ENCODE data around the gene CHMP3. TPM values are rescaled to one million over a fixed set of nuclear protein-coding genes. Genes with fewer than 3 reads are reported as not detected.
A peak's percentile ranks its signal among the peaks of the same experiment; 100 is the strongest.
"Not testable (repeated sequence)": the region's sequence is repeated elsewhere in the genome, so short reads cannot be mapped to it uniquely, and the experiment has no call there.

CHMP3 gene
- polyA plus RNA-seq, 1 donor: 129 TPM

DNA sequence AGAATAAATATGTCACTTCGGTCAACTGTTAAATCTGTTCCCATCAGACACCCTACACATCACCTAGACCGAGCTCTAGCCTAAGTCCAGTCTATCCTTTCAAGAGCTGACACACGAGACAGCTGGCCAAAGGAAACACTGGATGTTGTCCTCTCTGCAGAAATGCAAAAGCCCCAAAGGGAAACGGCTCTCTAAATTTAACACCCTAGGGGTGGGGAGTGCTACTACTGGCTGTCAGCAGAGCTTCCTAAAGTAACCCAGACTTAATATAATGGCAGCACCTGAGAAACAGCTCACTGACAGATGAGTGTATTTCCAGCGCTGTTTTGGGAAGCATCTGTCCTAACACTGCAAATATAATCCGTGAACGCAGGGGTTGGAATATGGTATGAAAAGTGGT lies 55.6 kb downstream of the CHMP3 start:
- DNase-seq: no peak

- DNase-seq: no peak
These were observed 62.7 kb downstream of the CHMP3 start for GRCh38 chr2:86500325-86501083.

GRCh38 chr2:86499326-86499725 lies 63.9 kb downstream of the CHMP3 start:
- DNase-seq: no peak

- DNase-seq: no peak
These were observed 64.6 kb downstream of the CHMP3 start for GRCh38 chr2:86498468-86499260.

DNA sequence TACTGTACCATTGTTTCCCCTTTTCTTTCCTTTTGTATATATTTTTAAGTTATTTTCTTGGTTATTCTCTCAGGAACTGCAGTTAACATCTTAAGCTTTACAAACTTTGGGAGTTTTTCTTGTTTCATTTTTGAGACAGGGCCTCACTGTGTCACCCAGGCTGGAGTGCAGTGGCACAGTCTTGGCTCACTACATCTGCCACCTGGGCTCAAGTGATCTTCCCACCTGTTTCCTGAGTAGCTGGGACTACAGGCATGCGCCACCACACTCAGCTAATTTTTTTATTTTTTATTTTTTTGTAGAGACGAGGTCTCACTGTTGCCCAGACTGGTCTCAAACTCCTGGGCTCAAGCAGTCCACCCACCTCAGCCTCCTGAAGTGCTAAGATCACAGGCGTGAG lies 66.9 kb downstream of the CHMP3 start:
- not testable (repeated sequence) for DNase-seq

GRCh38 chr2:86492048-86492453 lies 71.2 kb downstream of the CHMP3 start:
- DNase-seq: peak; percentile 50

DNA sequence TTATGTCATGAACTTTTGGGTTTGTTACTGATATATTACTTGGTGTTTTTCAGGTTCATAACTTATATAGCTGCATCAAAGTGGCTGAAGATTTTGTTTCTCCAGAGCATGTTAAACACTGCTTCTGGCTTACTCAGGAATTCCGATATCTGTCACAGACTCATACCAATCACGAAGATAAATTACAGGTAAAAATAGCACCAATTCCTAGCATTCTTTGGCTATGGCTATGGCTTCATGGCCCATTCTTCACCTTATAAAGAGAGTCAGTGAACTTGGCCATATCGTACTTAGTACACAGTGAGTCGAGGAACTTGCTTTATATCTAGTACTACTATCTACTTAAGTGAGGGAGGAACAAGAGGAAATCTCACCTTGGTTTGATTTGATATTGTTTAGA lies 72.2 kb downstream of the CHMP3 start:
- no peak for DNase-seq

- DNase-seq: no peak
These were observed 73.0 kb downstream of the CHMP3 start for GRCh38 chr2:86490245-86490644.

DNA sequence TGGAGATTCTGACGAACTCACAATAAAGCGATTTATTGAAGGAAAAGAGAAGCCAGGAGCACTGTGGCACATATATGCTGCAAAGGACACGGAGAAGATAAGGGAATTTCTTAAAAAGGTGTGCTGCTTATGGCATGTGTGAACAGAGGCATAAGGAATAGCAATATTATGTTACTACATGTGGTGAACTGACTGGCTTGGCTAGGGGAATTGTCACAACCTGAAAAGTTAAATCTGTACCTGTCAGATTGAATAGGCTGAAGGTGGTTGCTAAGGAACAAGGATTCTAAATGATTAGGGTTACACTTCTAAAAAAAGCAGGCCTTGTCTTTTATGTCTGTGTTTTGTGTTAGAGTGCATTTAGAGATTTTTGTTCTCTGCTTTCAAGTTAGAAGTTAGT lies 73.7 kb downstream of the CHMP3 start:
- DNase-seq: no peak

DNA sequence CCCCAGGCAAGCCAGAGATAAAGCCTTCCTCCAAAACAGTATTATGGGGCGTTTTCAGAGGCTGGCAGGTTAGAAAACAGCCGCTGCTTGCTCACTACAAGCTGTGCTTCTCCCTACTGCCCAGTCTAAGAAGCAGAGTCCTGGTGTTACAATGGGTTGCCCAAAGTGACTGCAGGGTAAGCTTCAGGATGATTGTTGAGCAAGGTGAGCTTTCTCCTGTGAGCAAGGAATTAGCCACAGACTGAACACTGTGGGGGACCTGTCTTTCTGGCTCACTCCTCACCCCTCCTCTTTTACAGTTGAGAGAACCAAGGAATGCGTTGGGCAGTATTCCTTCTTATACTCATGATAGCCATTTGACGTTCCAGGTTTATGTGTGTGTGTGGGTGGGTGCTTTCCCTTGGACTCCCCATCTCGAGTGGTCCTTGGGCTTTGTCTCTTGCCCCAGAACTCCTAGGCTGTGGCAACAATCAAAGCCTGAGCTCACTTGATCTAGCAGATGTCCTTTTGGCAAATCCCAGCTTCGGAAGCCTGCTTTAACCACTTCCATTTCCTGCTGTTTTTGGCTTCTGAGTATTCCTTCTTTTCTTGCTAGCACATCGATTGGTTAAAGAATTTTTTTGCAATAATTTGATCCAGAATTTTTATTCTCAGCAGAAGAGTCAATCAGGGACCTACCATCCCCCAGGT lies 74.5 kb downstream of the CHMP3 start:
- DNase-seq: no peak

DNA sequence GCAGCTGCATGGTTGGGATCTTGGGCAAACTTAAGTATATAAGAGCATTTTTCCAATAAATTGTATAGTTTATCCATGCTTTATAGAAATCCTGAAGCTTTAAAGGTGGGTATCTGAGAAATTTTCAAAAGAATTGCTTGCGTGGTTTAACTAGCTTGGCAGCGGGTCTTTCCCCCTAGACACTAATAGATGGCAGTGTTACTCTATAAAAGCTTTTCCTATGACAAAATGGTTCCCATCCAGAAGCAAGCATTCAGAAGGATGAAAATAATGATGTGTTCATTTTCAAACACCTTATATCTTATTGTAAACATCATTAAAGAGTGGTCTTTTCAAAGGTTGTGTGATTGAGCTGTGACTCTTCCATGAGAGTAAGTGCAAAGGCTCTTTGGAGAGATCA lies 76.2 kb downstream of the CHMP3 start:
- no peak for DNase-seq

DNA sequence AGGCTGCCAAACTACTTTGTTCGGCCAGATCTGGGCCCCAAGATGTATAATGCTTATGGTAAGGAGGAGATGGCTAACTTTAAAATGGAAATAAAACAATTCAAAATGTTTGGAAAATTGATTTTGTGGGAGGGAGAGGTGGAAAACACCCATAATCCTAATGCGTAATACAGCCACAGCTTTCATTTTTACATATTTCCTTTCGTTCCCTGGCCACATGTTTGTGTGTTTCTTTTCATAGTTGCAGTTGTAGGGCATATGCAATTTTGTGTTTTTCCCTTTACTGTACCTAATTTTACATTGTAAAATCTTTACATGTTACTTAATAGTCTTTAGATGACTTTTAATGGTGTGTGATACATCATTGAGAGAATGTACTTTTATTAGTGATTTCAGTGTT lies 77.4 kb downstream of the CHMP3 start:
- no peak for DNase-seq

DNA sequence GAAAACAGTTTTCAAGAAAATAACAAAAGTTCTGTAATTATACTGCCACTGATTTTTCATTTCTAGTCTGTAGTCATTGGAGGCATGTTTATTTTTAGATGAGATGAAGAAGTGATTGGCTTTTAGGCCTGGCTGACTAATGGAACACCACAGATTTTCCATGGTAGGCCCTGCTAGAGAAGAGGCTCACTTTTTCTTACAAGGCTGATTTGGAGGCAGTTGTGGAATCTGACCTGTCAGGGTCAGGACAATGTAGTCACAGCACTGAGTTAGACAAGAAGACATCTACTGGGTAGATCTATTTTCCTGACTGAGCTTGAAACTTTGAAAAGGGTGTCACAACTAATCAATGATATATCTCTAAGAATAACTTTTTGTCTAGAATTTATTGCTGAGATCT lies 78.1 kb downstream of the CHMP3 start:
- no peak for DNase-seq

DNA sequence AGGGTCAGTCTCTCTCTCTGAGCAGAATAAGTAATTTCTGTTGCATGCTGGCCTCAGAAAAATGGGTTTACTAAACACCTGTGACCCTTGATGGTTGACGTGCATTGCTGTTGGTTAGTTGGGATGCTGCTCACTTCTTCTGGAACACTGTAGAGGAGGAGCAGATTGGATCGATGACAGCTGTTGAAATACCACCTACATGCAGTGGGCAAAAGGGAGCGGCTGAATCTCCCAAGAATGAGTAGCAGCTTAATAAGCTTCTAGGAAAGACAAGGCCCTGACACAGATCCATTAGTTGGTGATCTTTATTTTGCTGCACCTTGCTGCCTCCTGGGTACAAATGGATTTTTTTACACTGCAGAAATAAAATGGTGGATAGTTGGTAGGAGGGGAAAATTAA lies 78.9 kb downstream of the CHMP3 start:
- no peak for DNase-seq

DNA sequence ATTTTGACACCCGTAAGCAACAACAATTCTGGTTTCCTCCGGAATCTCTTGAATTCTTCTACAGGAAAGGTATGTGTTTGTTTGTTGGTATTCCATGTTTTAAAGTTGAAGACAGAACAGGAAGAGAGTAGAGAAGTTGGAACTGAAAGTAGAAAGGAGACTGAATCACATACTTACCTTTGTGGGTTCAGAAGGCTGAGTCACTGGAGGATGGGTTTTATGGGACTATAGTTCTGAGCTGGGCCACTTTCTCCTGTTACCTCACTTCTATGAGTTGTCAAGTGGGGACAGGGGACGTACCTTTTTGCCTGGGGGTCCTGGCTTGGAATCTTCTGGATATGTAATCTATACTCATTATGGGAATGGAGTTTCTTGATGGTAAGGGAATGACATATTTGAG lies 81.2 kb downstream of the CHMP3 start:
- no peak for DNase-seq

DNA sequence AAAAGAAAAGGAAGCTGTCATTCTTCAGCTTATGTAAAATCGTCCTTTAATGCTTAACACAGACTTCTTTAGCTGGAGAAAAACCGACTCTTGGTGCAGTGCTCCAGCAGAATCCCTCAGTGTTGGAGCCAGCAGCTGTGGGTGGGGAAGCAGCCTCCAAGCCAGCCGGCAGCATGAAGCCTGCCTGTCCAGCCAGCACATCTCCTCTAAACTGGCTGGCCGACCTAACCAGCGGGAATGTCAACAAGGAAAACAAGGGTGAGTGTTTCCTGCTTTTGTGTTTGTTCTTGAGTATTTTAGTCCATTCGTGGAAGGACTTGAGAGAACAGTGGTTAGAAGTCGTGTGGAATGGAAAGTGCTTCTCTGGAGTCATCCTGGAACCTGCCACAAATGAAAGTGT lies 83.1 kb downstream of the CHMP3 start:
- DNase-seq: peak; percentile 45

- DNase-seq: no peak
These were observed 85.9 kb downstream of the CHMP3 start for GRCh38 chr2:86477349-86477748.

DNA sequence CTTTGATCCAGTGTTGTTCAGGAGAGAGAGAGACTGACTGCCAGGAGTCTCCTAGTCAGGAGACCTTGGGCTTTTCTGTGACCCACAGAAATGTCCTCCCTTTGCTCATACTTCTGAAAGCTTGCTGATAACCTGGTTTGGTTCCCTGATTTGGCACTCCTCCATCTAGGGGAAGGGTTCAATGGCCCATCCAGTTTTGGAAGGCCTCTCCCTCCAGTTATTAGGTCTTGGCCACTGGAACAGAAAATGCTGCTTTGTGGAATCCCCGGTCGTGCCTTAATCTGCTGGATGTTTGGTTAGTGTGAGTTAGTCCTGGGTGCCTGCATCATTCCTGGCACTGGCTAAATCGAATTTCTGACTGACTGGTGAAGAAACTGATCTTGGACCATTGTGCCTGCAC lies 86.3 kb downstream of the CHMP3 start:
- DNase-seq: no peak

GRCh38 chr2:86476092-86476491 lies 87.2 kb downstream of the CHMP3 start:
- no peak for DNase-seq

DNA sequence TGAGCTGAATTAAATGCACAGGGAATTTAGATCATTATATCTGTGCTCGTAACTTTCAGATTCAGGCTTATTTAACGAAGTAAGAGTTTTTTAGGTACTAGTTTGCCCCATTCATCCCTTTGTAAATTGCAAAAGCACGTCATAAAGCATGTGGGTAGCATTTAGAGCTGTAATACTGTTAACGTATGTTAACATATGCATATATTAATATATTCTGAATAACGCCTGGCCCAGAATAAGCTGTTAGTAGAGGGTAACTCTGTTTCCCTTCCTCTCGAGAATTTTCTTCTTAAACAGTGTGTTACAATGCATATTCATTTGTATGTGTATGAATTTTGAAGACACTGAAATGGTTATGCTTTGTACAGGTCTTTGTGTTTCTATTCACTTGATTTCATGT lies 91.6 kb downstream of the CHMP3 start:
- no peak for DNase-seq

DNA sequence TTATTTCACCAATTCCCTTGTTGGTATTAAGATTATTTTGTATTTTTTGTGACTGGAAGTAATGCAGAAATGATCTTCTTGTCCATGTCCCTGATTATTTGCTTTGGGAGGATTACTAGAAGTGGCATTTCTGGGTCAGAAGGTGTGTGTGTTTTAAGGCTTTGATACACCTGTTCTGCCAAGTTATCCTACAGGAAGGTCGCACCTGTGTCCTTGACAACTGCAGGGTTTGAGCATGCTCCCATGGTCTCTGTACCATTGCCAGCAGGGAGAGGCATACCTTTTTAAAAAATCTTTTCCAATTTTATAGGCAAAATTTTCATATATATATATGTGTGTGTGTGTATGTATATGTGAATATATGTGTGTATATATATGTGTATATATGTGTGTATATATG lies 92.4 kb downstream of the CHMP3 start:
- no peak for DNase-seq

- no peak for DNase-seq
These were observed 94.8 kb downstream of the CHMP3 start for GRCh38 chr2:86468162-86469033.

DNA sequence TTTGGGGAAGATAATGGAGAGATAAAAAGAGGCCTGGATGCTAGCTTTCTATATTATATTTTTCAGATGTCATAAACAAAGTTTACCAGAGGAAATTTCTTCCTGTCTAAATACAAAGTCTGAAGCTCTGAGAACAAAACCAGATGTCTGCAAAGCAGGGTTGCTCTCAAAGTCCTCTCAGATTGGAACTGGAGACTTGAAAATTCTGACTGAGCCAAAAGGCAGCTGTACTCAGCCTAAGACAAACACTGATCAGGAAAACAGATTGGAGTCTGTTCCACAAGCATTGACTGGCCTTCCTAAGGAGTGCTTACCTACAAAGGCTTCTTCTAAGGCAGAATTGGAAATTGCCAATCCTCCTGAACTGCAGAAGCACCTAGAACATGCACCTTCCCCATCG lies 96.9 kb downstream of the CHMP3 start:
- DNase-seq: peak; percentile 33
